BLaER1 (cell line): Measurements from ENCODE around the gene ACIN1.
A peak's percentile ranks its signal among the peaks of the same experiment; 100 is the strongest.

ENCODE experiments used
- H3K27ac ChIP-seq: shearing (Covaris generic); formaldehyde crosslinking; 2 replicates; pipeline ENCODE4 v1.8.1; 2022
- H3K27me3 ChIP-seq: shearing (Covaris generic); formaldehyde crosslinking; 2 replicates; pipeline ENCODE4 v1.8.1; 2022
- H3K36me3 ChIP-seq: shearing (Covaris generic); formaldehyde crosslinking; 2 replicates; pipeline ENCODE4 v1.8.1; 2022
- H3K4me1 ChIP-seq: shearing (Covaris generic); formaldehyde crosslinking; 2 replicates; pipeline ENCODE4 v1.8.1; 2022
- H3K4me2 ChIP-seq: shearing (Covaris generic); formaldehyde crosslinking; 2 replicates; pipeline ENCODE4 v1.8.1; 2022
- H3K4me3 ChIP-seq: shearing (Covaris generic); formaldehyde crosslinking; 2 replicates; pipeline ENCODE4 v1.8.1; 2022
- H3K9ac ChIP-seq: shearing (Covaris generic); formaldehyde crosslinking; 2 replicates; pipeline ENCODE4 v1.8.1; 2022
- H3K9me3 ChIP-seq: shearing (Covaris generic); formaldehyde crosslinking; 2 replicates; pipeline ENCODE4 v1.8.1; 2022
- H4K20me1 ChIP-seq: shearing (Covaris generic); formaldehyde crosslinking; 2 replicates; pipeline ENCODE4 v1.8.1; 2022
- Cebpa-rat ChIP-seq: shearing (Covaris generic); IDR thresholded peaks from 2 replicates; pipeline ENCODE4 v1.8.1; 2022

Gene ACIN1

GRCh38 chr14:23085458-23085857, 9.5 kb downstream of the ACIN1 start:
- Histone ChIP-seq H3K9me3 (no peaks in the 10 kb centered on the region), H3K9ac (0 out of 2 replicates have a peak overlapping the region, but pooled peaks have one; percentile 24), H3K4me2 (no peak overlapping the region), H3K27me3 (no peaks in the 10 kb centered on the region), H3K4me1 (no peaks in the 10 kb centered on the region), H4K20me1 (peaks cover 55% of the 10 kb centered on the region), H3K4me3 (no peak overlapping the region), H3K27ac (no peak overlapping the region), H3K36me3 (peaks cover 100% of the 10 kb centered on the region)
- no peak for TF ChIP-seq Cebpa-rat

- H3K4me3 ChIP-seq, result no peak overlapping the region
- H3K4me1 ChIP-seq, result no peaks in the 10 kb centered on the region
- H4K20me1 ChIP-seq, result peaks cover 52% of the 10 kb centered on the region
- H3K4me2 ChIP-seq, result no peak overlapping the region
- peaks cover 100% of the 10 kb centered on the region for H3K36me3 ChIP-seq
- H3K27ac ChIP-seq, result no peak overlapping the region
- no peaks in the 10 kb centered on the region for H3K27me3 ChIP-seq
- TF ChIP-seq Cebpa-rat, result no peak
- H3K9ac ChIP-seq, result no peak overlapping the region; the same call in 1 of the 2 replicates
- no peaks in the 10 kb centered on the region for H3K9me3 ChIP-seq
Observed at GRCh38 chr14:23080474-23080873, 14.5 kb downstream of the ACIN1 start.

GRCh38 chr14:23079716-23080115, 15.2 kb downstream of the ACIN1 start:
- no peaks in the 10 kb centered on the region for H3K4me1 ChIP-seq
- no peak overlapping the region; the same call in 1 of the 2 replicates for H3K9ac ChIP-seq
- H3K27ac ChIP-seq, result no peak overlapping the region

GRCh38 chr14:23078692-23079116, 16.2 kb downstream of the ACIN1 start:
- Histone ChIP-seq H3K4me1 (no peaks in the 10 kb centered on the region), H3K27ac (no peak overlapping the region), H3K9me3 (no peaks in the 10 kb centered on the region), H3K4me3 (no peak overlapping the region), H3K9ac (no peak overlapping the region), H3K4me2 (no peak overlapping the region), H3K36me3 (peaks cover 100% of the 10 kb centered on the region), H3K27me3 (no peaks in the 10 kb centered on the region), H4K20me1 (peaks cover 43% of the 10 kb centered on the region)
- TF ChIP-seq Cebpa-rat, result no peak

More at GRCh38 chr14:23079716-23080115, 15.2 kb downstream of the ACIN1 start:
- Histone ChIP-seq H3K4me2 (no peak overlapping the region), H4K20me1 (peaks cover 44% of the 10 kb centered on the region), H3K9me3 (no peaks in the 10 kb centered on the region), H3K4me3 (no peak overlapping the region), H3K27me3 (no peaks in the 10 kb centered on the region), H3K36me3 (peaks cover 100% of the 10 kb centered on the region)
- TF ChIP-seq Cebpa-rat, result no peak

DNA sequence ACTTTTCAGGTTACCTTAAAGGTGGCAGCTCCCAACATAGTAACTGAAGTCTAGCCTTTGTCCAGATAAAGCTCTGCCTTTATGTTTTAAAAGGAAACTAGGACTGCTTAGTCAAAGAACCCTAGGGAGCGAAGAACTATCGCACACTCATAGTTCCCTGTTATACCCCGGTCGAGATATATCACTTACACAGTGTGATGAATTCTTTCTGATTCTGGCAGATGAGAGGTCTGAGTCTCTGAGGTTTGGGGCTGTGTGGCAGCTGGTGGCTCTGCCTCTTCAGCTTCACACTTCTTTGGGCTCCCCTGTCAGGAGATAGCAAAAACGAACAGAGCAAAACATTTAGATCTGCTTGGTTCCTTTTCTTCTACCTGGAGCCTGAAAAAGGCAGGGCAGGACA, 17.0 kb downstream of the ACIN1 start:
- H3K4me1 ChIP-seq, result 0 out of 2 replicates have a peak, but pooled peaks cover 1% of the 10 kb centered on the region
- no peaks in the 10 kb centered on the region for H3K27me3 ChIP-seq
- peaks cover 100% of the 10 kb centered on the region for H3K36me3 ChIP-seq
- H3K9ac ChIP-seq, result no peak overlapping the region
- TF ChIP-seq Cebpa-rat, result no peak
- peaks cover 43% of the 10 kb centered on the region for H4K20me1 ChIP-seq
- H3K4me2 ChIP-seq, result no peak overlapping the region
- no peaks in the 10 kb centered on the region for H3K9me3 ChIP-seq
- no peak overlapping the region for H3K27ac ChIP-seq
- no peak overlapping the region for H3K4me3 ChIP-seq

- Histone ChIP-seq H3K4me2 (no peak overlapping the region), H3K36me3 (peaks cover 100% of the 10 kb centered on the region), H3K9me3 (no peaks in the 10 kb centered on the region), H3K4me3 (no peak overlapping the region), H3K9ac (no peak overlapping the region), H3K4me1 (peaks cover 12% of the 10 kb centered on the region), H3K27ac (no peak overlapping the region), H4K20me1 (peaks cover 48% of the 10 kb centered on the region), H3K27me3 (no peaks in the 10 kb centered on the region)
- no peak for TF ChIP-seq Cebpa-rat
Observed at GRCh38 chr14:23076785-23077408, 18.0 kb downstream of the ACIN1 start.

DNA sequence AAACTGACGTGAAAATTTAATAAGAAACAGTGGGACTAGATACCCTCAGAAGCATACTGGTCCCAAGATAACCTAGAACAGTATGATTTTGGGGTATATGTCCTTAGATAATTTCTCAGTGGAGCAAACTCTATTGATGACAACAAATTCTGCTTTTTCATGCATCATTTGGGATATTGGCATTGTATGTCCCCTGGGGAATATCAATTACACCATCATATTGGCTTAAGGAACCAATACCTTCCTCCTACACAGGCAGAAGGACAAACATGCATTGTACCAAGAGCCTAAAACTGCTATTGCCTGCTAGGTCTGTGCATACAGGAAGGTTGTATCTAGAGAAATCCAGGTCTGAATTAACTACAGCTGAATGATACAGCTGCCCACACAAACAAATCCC, 20.0 kb downstream of the ACIN1 start:
- H3K9me3 ChIP-seq, result no peaks in the 10 kb centered on the region
- H3K9ac ChIP-seq, result no peak overlapping the region
- H4K20me1 ChIP-seq, result peaks cover 58% of the 10 kb centered on the region
- no peak overlapping the region for H3K4me3 ChIP-seq
- H3K4me1 ChIP-seq, result peaks cover 23% of the 10 kb centered on the region
- no peak for TF ChIP-seq Cebpa-rat
- no peak overlapping the region for H3K4me2 ChIP-seq
- peaks cover 81% of the 10 kb centered on the region for H3K36me3 ChIP-seq
- no peaks in the 10 kb centered on the region for H3K27me3 ChIP-seq
- no peak overlapping the region for H3K27ac ChIP-seq

DNA sequence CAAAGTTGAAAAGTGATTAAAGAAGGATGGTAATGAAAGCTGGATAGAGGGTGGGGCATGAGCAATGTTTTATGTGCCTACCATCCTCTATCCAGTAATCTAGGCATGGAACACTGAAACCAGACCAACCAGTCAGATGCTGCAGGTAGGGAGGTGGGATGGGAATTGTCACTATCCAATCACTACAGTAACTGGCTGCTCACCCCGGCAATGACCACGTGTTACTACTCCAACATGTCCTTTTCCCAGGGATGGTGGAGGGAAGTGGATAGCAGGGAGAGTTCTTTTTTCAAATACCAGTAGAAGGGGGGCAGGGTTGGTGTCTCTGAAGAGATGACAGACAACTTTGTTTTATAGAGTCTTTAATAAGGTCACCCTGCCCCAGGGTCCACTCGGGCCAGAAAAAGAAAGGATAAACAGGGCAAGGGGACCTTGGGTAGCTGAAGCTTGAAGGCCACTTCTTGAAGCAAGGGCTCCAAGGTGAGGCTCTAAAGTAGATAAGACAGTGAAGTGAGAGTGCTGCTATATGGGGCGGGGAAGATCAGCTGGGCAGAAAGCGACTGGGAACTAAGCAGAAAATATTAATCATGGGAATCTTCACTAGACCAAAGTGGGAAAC, 22.9 kb downstream of the ACIN1 start:
- peak overlapping the region; percentile 97 for H3K9ac ChIP-seq
- peak overlapping the region; percentile 89 for H3K4me3 ChIP-seq
- peaks cover 41% of the 10 kb centered on the region for H3K4me1 ChIP-seq
- peak overlapping the region; percentile 94 for H3K27ac ChIP-seq
- no peaks in the 10 kb centered on the region for H3K27me3 ChIP-seq
- H3K4me2 ChIP-seq, result peak overlapping the region; percentile 95
- peaks cover 75% of the 10 kb centered on the region for H3K36me3 ChIP-seq
- H4K20me1 ChIP-seq, result peaks cover 58% of the 10 kb centered on the region
- H3K9me3 ChIP-seq, result no peaks in the 10 kb centered on the region
- TF ChIP-seq Cebpa-rat, result no peak

GRCh38 chr14:23071244-23071920, 23.6 kb downstream of the ACIN1 start:
- peak overlapping the region; percentile 95 for H3K4me2 ChIP-seq
- H3K27ac ChIP-seq, result peak overlapping the region; percentile 94
- no peaks in the 10 kb centered on the region for H3K27me3 ChIP-seq
- H3K36me3 ChIP-seq, result peaks cover 75% of the 10 kb centered on the region
- H3K9ac ChIP-seq, result peak overlapping the region; percentile 97
- no peaks in the 10 kb centered on the region for H3K9me3 ChIP-seq
- TF ChIP-seq Cebpa-rat, result no peak
- H4K20me1 ChIP-seq, result peaks cover 58% of the 10 kb centered on the region
- peaks cover 41% of the 10 kb centered on the region for H3K4me1 ChIP-seq
- H3K4me3 ChIP-seq, result peak overlapping the region; percentile 89
